ENCODE data around the gene TMEM114.

DNA sequence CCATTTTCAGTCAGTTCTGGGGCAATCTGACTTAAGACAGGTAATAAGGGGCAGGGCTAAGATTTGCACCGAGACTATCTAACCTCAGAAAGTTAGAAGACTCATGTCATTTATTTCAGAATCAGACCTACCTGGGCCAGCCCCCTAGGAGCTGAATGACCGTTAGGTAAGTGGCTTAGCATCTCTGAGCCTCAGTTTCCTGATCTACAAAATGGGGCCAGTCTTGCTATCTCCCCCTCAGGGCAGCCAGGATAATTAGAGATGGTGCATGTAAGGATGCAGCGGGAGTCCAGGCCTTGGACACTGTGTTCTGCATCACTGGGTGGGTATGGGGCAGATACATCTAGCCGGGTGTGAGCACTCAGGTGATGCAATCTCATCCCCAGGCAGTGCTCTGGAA, 20.8 kb upstream of the TMEM114 start:
- TF ChIP-seq POLR2AphosphoS5 (IDR thresholded peaks at IDR 0.05; ENCODE audit: low read depth, low read length), result no peak
- TF ChIP-seq FOXP2 (optimal IDR thresholded peaks at IDR 0.05; ENCODE audit: borderline replicate concordance, extremely low read depth, extremely low read length, insufficient read depth), result no peak
- TF ChIP-seq, protein P1, sequence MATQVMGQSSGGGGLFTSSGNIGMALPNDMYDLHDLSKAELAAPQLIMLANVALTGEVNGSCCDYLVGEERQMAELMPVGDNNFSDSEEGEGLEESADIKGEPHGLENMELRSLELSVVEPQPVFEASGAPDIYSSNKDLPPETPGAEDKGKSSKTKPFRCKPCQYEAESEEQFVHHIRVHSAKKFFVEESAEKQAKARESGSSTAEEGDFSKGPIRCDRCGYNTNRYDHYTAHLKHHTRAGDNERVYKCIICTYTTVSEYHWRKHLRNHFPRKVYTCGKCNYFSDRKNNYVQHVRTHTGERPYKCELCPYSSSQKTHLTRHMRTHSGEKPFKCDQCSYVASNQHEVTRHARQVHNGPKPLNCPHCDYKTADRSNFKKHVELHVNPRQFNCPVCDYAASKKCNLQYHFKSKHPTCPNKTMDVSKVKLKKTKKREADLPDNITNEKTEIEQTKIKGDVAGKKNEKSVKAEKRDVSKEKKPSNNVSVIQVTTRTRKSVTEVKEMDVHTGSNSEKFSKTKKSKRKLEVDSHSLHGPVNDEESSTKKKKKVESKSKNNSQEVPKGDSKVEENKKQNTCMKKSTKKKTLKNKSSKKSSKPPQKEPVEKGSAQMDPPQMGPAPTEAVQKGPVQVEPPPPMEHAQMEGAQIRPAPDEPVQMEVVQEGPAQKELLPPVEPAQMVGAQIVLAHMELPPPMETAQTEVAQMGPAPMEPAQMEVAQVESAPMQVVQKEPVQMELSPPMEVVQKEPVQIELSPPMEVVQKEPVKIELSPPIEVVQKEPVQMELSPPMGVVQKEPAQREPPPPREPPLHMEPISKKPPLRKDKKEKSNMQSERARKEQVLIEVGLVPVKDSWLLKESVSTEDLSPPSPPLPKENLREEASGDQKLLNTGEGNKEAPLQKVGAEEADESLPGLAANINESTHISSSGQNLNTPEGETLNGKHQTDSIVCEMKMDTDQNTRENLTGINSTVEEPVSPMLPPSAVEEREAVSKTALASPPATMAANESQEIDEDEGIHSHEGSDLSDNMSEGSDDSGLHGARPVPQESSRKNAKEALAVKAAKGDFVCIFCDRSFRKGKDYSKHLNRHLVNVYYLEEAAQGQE (IDR thresholded peaks at IDR 0.05; ENCODE audit: insufficient read depth in 1 of 2, low read depth in 2 of 2, low read length in 2 of 2), result no peak
- no peak for TF ChIP-seq TAF1 (IDR thresholded peaks at IDR 0.05; ENCODE audit: borderline replicate concordance, insufficient read depth, low read length)

Data from PFSK-1 (cell line).